ENCODE results near the gene SLC25A10.
"Not testable (repeated sequence)": the region's sequence is repeated elsewhere in the genome, so short reads cannot be mapped to it uniquely, and the experiment has no call there.

SLC25A10 gene

GRCh38 chr17:81675515-81676221, 36.4 kb upstream of the SLC25A10 start:
- H3K9me3 ChIP-seq (ENCODE audit: control insufficient read depth, low read length); H3K4me1 ChIP-seq (ENCODE audit: control insufficient read depth, insufficient read depth, low read length); H3K27ac ChIP-seq (ENCODE audit: insufficient read depth, low read depth, low read length, poor library complexity, severe bottlenecking); H3K27me3 ChIP-seq (ENCODE audit: control insufficient read depth, insufficient read depth, low read length, poor library complexity, severe bottlenecking); H3K4me3 ChIP-seq (ENCODE audit: insufficient read depth, low read depth, low read length): not testable (repeated sequence)
- WGBS, 2 experiments: 40 to 41% methylated on average over 16 to 18 of the region's 18 CpGs
- H3K36me3 ChIP-seq (ENCODE audit: control insufficient read depth, insufficient read depth, low read length): peaks cover 26% of the 10 kb centered on the region

DNA sequence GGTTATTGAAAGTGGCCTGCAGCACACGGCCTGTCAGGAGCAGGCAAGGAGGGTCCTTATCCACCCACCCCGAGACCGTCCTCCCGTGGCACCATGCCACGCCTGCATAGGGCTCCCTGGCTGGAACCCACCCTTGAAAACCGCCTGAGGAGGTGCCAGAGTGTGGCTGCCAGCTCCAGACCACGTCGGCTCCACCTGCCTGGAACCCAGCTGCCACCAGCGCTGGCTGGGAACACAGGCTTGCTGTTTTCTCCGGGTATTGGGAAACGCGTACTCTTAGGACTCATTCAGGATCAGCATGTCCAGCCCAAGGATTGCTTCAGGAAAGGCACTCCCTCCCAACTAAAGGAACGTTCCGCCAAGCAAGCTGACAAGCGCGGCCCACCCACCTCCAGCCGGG, 35.2 kb upstream of the SLC25A10 start:
- no peak overlapping the region for H3K27ac ChIP-seq (ENCODE audit: insufficient read depth, low read depth, low read length, poor library complexity, severe bottlenecking)
- peaks cover 14% of the 10 kb centered on the region for H3K36me3 ChIP-seq (ENCODE audit: control insufficient read depth, insufficient read depth, low read length)
- no peaks in the 10 kb centered on the region for H3K4me1 ChIP-seq (ENCODE audit: control insufficient read depth, insufficient read depth, low read length)
- H3K9me3 ChIP-seq (ENCODE audit: control insufficient read depth, low read length): no peaks in the 10 kb centered on the region
- no peak overlapping the region for H3K4me3 ChIP-seq (ENCODE audit: insufficient read depth, low read depth, low read length)
- WGBS, 2 experiments: 93 to 95% methylated on average over 17 of the region's 17 CpGs
- no peaks in the 10 kb centered on the region for H3K27me3 ChIP-seq (ENCODE audit: control insufficient read depth, insufficient read depth, low read length, poor library complexity, severe bottlenecking)

DNA sequence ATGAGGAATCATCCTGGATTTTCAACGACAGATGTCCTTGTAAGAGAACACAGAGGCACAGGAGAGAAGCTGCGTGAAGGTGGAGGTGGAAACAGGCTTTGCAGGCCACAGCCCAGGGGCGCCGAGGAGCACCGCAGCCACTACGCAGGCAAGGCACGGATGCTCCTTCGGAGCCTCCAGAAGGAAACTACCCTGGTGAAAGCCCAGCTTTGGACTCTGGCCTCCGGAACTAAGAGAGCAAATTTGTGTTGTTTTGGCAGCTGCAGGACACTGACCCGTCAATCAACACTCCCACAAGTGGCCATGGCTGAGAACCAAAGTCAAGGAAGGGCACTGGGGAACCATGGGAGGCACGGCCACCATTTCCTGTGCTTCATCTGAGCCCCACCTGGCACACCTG, 31.9 kb upstream of the SLC25A10 start:
- WGBS, 2 experiments: 92 to 93% methylated on average over 11 of the region's 11 CpGs
- H3K4me3 ChIP-seq (ENCODE audit: insufficient read depth, low read depth, low read length): no peak overlapping the region
- H3K9me3 ChIP-seq (ENCODE audit: control insufficient read depth, low read length): no peaks in the 10 kb centered on the region
- no peaks in the 10 kb centered on the region for H3K27me3 ChIP-seq (ENCODE audit: control insufficient read depth, insufficient read depth, low read length, poor library complexity, severe bottlenecking)
- peaks cover 13% of the 10 kb centered on the region for H3K4me1 ChIP-seq (ENCODE audit: control insufficient read depth, insufficient read depth, low read length)
- no peaks in the 10 kb centered on the region for H3K36me3 ChIP-seq (ENCODE audit: control insufficient read depth, insufficient read depth, low read length)
- no peak overlapping the region for H3K27ac ChIP-seq (ENCODE audit: insufficient read depth, low read depth, low read length, poor library complexity, severe bottlenecking)

GRCh38 chr17:81681672-81682071, 30.4 kb upstream of the SLC25A10 start:
- no peak overlapping the region for H3K27ac ChIP-seq (ENCODE audit: insufficient read depth, low read depth, low read length, poor library complexity, severe bottlenecking)
- H3K4me1 ChIP-seq (ENCODE audit: control insufficient read depth, insufficient read depth, low read length): peaks cover 18% of the 10 kb centered on the region
- no peak overlapping the region for H3K4me3 ChIP-seq (ENCODE audit: insufficient read depth, low read depth, low read length)
- 95 to 97% methylated on average over 17 of the region's 17 CpGs for WGBS, 2 experiments
- H3K36me3 ChIP-seq (ENCODE audit: control insufficient read depth, insufficient read depth, low read length): peaks cover 6% of the 10 kb centered on the region
- H3K27me3 ChIP-seq (ENCODE audit: control insufficient read depth, insufficient read depth, low read length, poor library complexity, severe bottlenecking): no peaks in the 10 kb centered on the region
- no peaks in the 10 kb centered on the region for H3K9me3 ChIP-seq (ENCODE audit: control insufficient read depth, low read length)

GRCh38 chr17:81682565-81683207, 29.4 kb upstream of the SLC25A10 start:
- no peaks in the 10 kb centered on the region for H3K9me3 ChIP-seq (ENCODE audit: control insufficient read depth, low read length)
- H3K4me1 ChIP-seq (ENCODE audit: control insufficient read depth, insufficient read depth, low read length): peaks cover 18% of the 10 kb centered on the region
- WGBS, 2 experiments: 51% methylated on average over 19 of the region's 19 CpGs
- no peaks in the 10 kb centered on the region for H3K27me3 ChIP-seq (ENCODE audit: control insufficient read depth, insufficient read depth, low read length, poor library complexity, severe bottlenecking)
- H3K27ac ChIP-seq (ENCODE audit: insufficient read depth, low read depth, low read length, poor library complexity, severe bottlenecking): peak overlapping the region; percentile 69
- peak overlapping the region; percentile 100 for H3K4me3 ChIP-seq (ENCODE audit: insufficient read depth, low read depth, low read length)
- H3K36me3 ChIP-seq (ENCODE audit: control insufficient read depth, insufficient read depth, low read length): peaks cover 14% of the 10 kb centered on the region

- H3K27me3 ChIP-seq (ENCODE audit: control insufficient read depth, insufficient read depth, low read length, poor library complexity, severe bottlenecking): no peaks in the 10 kb centered on the region
- peaks cover 17% of the 10 kb centered on the region for H3K36me3 ChIP-seq (ENCODE audit: control insufficient read depth, insufficient read depth, low read length)
- H3K4me1 ChIP-seq (ENCODE audit: control insufficient read depth, insufficient read depth, low read length): peaks cover 18% of the 10 kb centered on the region
- H3K27ac ChIP-seq (ENCODE audit: insufficient read depth, low read depth, low read length, poor library complexity, severe bottlenecking): peak overlapping the region; percentile 69
- peak overlapping the region; percentile 100 for H3K4me3 ChIP-seq (ENCODE audit: insufficient read depth, low read depth, low read length)
- 1% methylated on average over 37 of the region's 37 CpGs for WGBS, 2 experiments
- no peaks in the 10 kb centered on the region for H3K9me3 ChIP-seq (ENCODE audit: control insufficient read depth, low read length)
These were observed 28.9 kb upstream of the SLC25A10 start for GRCh38 chr17:81683208-81683583.

- Histone ChIP-seq H3K4me1 (ENCODE audit: control insufficient read depth, insufficient read depth, low read length) (peaks cover 18% of the 10 kb centered on the region), H3K4me3 (ENCODE audit: insufficient read depth, low read depth, low read length) (peak within 1 kb of the TSS; percentile 100), H3K9me3 (ENCODE audit: control insufficient read depth, low read length) (no peaks in the 10 kb centered on the region), H3K27me3 (ENCODE audit: control insufficient read depth, insufficient read depth, low read length, poor library complexity, severe bottlenecking) (no peaks in the 10 kb centered on the region), H3K36me3 (ENCODE audit: control insufficient read depth, insufficient read depth, low read length) (peaks cover 17% of the 10 kb centered on the region), H3K27ac (ENCODE audit: insufficient read depth, low read depth, low read length, poor library complexity, severe bottlenecking) (peak within 1 kb of the TSS; percentile 69)
- WGBS, 2 experiments: 0 to 1% methylated on average over 112 of the region's 112 CpGs
These were observed 28.3 kb upstream of the SLC25A10 start, which contains the start of the genes ARL16 and HGS for GRCh38 chr17:81683584-81684441. TSS of gene ARL16 (minus strand) at chr17:81683797. CDS start at chr17:81683753, 44 bp downstream. TSS of gene HGS (plus strand) at chr17:81684011. CDS start at chr17:81684067, 56 bp downstream.

GRCh38 chr17:81684442-81684911, 27.6 kb upstream of the SLC25A10 start:
- no peaks in the 10 kb centered on the region for H3K27me3 ChIP-seq (ENCODE audit: control insufficient read depth, insufficient read depth, low read length, poor library complexity, severe bottlenecking)
- peak overlapping the region; percentile 100 for H3K4me3 ChIP-seq (ENCODE audit: insufficient read depth, low read depth, low read length)
- H3K9me3 ChIP-seq (ENCODE audit: control insufficient read depth, low read length): no peaks in the 10 kb centered on the region
- peaks cover 18% of the 10 kb centered on the region for H3K4me1 ChIP-seq (ENCODE audit: control insufficient read depth, insufficient read depth, low read length)
- H3K27ac ChIP-seq (ENCODE audit: insufficient read depth, low read depth, low read length, poor library complexity, severe bottlenecking): peak overlapping the region; percentile 60
- peaks cover 17% of the 10 kb centered on the region for H3K36me3 ChIP-seq (ENCODE audit: control insufficient read depth, insufficient read depth, low read length)
- 17% methylated on average over 16 of the region's 16 CpGs for WGBS, 2 experiments

- 87 to 89% methylated on average over 12 of the region's 12 CpGs for WGBS, 2 experiments
- H3K27me3 ChIP-seq (ENCODE audit: control insufficient read depth, insufficient read depth, low read length, poor library complexity, severe bottlenecking): no peaks in the 10 kb centered on the region
- H3K4me3 ChIP-seq (ENCODE audit: insufficient read depth, low read depth, low read length): peak overlapping the region; percentile 100
- no peak overlapping the region for H3K27ac ChIP-seq (ENCODE audit: insufficient read depth, low read depth, low read length, poor library complexity, severe bottlenecking)
- peaks cover 18% of the 10 kb centered on the region for H3K4me1 ChIP-seq (ENCODE audit: control insufficient read depth, insufficient read depth, low read length)
- peaks cover 17% of the 10 kb centered on the region for H3K36me3 ChIP-seq (ENCODE audit: control insufficient read depth, insufficient read depth, low read length)
- no peaks in the 10 kb centered on the region for H3K9me3 ChIP-seq (ENCODE audit: control insufficient read depth, low read length)
These were observed 27.0 kb upstream of the SLC25A10 start for GRCh38 chr17:81685108-81685507.

DNA sequence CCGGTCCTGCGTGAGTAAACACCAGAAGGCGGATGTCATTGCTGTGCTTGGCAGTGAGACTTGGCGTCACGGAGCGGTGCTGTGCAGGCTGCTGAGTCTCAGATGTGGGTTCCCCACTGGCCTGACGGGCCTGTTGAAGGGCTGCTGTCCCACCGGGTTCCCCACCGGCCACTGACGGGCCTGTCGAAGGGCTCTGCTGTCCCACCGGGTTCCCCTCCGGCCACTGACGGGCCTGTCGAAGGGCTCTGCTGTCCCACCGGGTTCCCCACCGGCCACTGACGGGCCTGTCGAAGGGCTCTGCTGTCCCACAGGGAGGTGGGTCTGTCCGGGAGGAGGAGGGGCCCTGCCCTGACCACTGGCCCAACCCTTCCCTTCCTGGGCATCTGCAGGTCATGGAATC, 25.5 kb upstream of the SLC25A10 start:
- no peaks in the 10 kb centered on the region for H3K27me3 ChIP-seq (ENCODE audit: control insufficient read depth, insufficient read depth, low read length, poor library complexity, severe bottlenecking)
- H3K4me1 ChIP-seq (ENCODE audit: control insufficient read depth, insufficient read depth, low read length): peaks cover 18% of the 10 kb centered on the region
- H3K4me3 ChIP-seq (ENCODE audit: insufficient read depth, low read depth, low read length): no peak overlapping the region
- no peaks in the 10 kb centered on the region for H3K9me3 ChIP-seq (ENCODE audit: control insufficient read depth, low read length)
- WGBS, 2 experiments: 95 to 97% methylated on average over 20 of the region's 20 CpGs
- H3K36me3 ChIP-seq (ENCODE audit: control insufficient read depth, insufficient read depth, low read length): peaks cover 17% of the 10 kb centered on the region
- no peak overlapping the region for H3K27ac ChIP-seq (ENCODE audit: insufficient read depth, low read depth, low read length, poor library complexity, severe bottlenecking)

Measured in ectodermal cell (in vitro differentiated cells).